Ureter (tissue), 1 donor: ENCODE measurements around the gene GIMD1. TPM values are rescaled to one million over a fixed set of nuclear protein-coding genes. Genes with fewer than 3 reads are reported as not detected.
"Not testable (repeated sequence)": the region's sequence is repeated elsewhere in the genome, so short reads cannot be mapped to it uniquely, and the experiment has no call there.

ENCODE experiments used
- DNase-seq: peaks from one replicate; pipeline ENCODE4 v3.0.0-alpha.2; 2020; ENCODE audit warnings: low spot score
- total RNA-seq: library from RNA; stranded (reverse); gene quantifications from one replicate; pipeline ENCODE4 v1.2.4, GENCODE V29; 2023
- donor health status: DM: yes; HTN: yes; CAD: no.

The GIMD1 gene
- total RNA-seq, 1 donor from 2014 or later, result not detected

DNA sequence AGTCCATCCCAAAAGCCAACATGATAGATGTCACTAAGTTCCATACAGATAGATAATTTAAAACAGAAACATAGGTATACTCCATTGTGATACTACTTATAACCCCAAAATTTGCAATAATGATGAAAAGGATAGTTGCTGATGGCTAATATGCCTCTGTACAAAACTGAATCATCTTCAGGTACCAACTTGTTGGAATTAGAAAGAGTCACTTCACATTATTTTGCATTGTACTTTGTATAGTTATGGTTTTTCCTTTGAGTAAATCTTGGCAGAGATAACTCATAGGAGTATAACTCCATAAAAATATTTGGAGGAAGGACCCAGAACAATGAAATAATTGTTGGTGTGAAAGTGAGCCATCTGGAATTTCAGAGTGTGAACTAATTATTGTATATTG lies 17.6 kb downstream of the GIMD1 start:
- no peak for DNase-seq

GRCh38 chr4:106347167-106347566 lies 21.4 kb downstream of the GIMD1 start:
- no peak for DNase-seq

GRCh38 chr4:106344647-106344970 lies 24.0 kb downstream of the GIMD1 start:
- DNase-seq, result no peak

GRCh38 chr4:106343865-106344646 lies 24.5 kb downstream of the GIMD1 start:
- no peak for DNase-seq

DNA sequence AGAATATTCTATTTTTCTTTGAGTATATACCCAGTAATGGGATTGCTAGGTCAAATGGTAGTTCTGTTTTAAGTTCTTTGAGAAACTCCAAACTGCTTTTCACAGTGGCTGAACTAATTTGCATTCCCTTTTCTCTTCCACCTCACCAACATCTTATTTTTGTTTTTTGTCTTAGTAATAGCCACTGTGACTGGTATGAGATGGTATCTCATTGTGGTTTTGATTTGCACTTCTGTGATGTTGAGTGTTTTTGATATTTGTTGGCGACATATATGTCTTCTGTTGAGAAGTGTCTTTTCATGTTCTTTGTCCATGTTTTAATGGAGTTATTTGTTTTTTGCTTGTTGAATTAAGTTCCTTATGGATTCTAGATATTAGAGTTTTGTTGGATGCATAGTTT lies 27.8 kb downstream of the GIMD1 start:
- no peak for DNase-seq

GRCh38 chr4:106339431-106339830 lies 29.1 kb downstream of the GIMD1 start:
- DNase-seq, result no peak

- DNase-seq, result no peak
These were observed 29.9 kb downstream of the GIMD1 start for GRCh38 chr4:106338671-106339070.

- DNase-seq, result no peak
These were observed 30.7 kb downstream of the GIMD1 start for GRCh38 chr4:106337916-106338315.

DNA sequence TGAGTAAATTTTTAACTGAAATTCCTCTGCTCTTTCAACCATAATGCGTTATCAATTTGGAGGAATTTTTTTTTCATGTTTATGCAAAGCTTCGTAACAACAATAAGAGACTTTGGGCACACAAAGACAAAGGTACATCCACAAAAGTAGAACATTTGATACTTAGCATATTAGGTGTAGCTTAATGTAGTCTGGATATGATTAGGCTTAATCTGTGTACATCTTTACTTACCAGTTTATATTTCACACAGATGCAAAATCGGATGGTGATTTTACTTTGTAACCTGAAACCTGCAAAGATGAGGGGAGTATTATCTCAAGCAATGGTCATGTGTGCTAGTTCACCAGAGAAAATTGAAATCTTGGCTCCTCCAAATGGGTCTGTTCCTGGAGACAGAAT lies 32.0 kb downstream of the GIMD1 start:
- no peak for DNase-seq

- no peak for DNase-seq
These were observed 33.7 kb downstream of the GIMD1 start for GRCh38 chr4:106334741-106335470.

DNA sequence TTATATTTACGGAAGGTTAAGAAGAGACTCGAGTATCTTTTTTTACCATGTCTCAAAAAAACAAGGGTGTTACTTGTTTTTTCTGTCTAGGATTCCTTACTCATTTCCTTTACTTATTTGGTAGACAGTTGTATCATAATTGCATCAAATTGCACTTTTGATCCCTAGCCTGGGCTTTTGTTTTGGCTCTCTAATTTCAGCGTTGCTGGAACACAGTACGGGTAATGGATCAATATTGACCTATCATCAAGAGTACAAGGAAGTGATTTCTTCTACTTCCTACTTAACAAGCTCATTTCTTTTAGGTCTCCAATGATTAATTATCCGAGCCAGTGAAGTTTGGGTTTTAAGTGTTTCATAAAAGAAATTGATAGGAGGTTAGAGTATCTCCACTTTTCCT lies 35.4 kb downstream of the GIMD1 start:
- no peak for DNase-seq

- DNase-seq, result no peak
These were observed 39.4 kb downstream of the GIMD1 start for GRCh38 chr4:106329041-106329618.

DNA sequence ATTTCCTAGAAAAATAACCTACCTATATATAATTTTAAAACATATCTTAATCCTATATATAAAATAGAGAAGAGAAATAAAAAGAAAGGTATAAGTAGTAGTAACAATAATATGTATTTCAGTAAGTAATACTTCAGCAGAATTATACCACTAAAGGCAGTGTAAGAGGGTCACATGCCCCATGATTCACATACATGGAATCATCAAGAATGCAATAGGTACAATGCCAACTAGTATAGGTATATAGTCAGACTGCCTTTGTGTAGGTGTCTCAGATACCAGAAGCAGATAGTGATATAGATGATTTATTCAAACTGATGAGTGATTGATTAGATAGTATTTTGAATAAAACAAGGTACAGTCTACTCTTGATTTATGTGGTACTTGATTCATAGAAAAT lies 42.8 kb downstream of the GIMD1 start:
- no peak for DNase-seq

- no peak for DNase-seq
These were observed 45.5 kb downstream of the GIMD1 start for GRCh38 chr4:106323119-106323518.

GRCh38 chr4:106321814-106322213 lies 46.8 kb downstream of the GIMD1 start:
- DNase-seq, result not testable (repeated sequence)

DNA sequence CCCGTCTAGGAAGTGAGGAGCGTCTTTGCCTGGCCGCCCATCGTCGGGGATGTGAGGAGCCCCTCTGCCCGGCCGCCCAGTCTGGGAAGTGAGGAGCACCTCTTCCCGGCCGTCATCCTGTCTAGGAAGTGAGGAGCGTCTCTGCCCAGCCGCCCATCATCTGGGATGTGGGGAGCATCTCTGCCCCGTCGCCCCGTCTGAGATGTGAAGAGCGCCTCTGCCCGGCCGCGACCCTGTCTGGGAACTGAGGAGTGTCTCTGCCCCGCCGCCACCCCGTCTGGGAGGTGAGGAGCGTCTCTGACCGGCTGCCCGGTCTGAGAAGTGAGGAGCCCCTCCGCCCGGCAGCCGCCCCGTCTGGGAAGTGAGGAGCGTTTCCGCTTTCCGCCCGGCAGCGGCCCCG lies 47.4 kb downstream of the GIMD1 start:
- DNase-seq, result not testable (repeated sequence)

GRCh38 chr4:106320235-106320634 lies 48.3 kb downstream of the GIMD1 start:
- no peak for DNase-seq

- DNase-seq, result no peak
These were observed 50.1 kb downstream of the GIMD1 start for GRCh38 chr4:106318511-106318910.

DNA sequence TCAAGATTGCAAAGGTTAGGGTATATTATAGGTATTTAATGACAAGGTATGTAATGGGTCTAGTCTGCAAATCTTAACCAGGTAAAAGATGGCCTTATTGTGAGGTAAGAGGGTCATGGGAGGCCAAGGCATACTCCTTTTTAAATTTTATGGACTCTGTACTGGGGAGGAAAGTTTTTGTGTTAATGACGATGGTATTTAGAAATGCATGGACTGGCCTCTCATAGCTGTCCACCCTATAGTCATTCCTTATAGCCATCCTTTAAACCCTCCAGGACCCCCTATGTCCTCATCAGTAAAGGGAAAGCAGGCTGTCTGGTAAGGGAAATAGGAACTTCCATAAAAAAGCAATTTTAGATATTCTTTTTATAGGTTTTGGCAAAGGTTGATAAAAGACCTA lies 50.8 kb downstream of the GIMD1 start:
- no peak for DNase-seq

GRCh38 chr4:106316773-106317409 lies 51.7 kb downstream of the GIMD1 start:
- DNase-seq, result no peak

DNA sequence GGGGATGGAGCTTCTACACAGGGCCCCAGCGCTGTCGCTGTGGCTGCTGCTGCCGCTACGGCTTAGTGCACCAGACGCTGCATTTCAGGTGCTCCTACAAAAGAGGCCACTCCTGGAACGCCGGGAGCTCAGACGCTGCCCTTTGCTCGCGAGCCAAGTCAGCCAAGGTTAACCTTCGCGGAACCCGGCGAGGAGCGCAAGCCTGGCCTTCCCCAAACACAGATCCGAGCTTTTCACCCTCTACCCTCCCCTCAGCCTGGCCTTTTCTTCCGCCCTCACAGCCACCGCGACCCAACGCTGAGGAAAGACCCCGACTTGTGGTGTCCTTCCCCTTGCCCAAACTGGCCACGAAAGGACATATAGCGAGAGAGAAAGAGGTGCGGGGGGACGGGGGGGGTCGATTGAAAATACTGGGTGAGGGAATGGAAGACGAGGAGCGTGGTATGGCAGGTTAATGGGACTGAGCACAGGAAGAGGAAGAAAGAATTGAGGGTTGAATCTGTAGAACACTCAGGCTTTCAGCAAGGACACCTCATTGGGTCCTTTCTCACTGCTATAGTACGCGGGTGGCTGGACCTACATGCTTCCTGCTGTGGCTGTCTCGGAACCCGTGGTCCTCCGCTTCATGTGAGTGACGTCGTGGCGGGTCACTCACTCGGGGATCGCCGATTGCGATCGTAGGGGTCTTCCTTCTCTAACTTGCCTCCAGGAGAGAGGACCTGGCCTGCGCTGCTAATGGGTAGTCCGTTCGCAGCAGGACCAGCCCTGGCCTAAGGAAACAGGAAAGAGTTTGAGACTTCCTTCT lies 52.4 kb downstream of the GIMD1 start, which contains the start of the genes AIMP1 and TBCK:
TSS of gene AIMP1 (plus strand) at position 583 of the 805 bp plus-strand sequence. CDS start 8,460 bp downstream, outside the sequence.
TSS of gene TBCK (minus strand) at position 242 of the 805 bp plus-strand sequence. CDS start 7,249 bp downstream, outside the sequence.
- peak; percentile 92 for DNase-seq
